GM12872 (cell line): ENCODE results near the gene SOHLH1.

Experiments
- CTCF ChIP-seq: IDR thresholded peaks from 3 replicates; pipeline ENCODE4 v1.5.1; 2011; ENCODE audit warnings: low read depth, mild to moderate bottlenecking, low read length, moderate library complexity; ENCODE audit not compliant: insufficient read depth

SOHLH1 gene

GRCh38 chr9:135673941-135674340, 25.3 kb downstream of the SOHLH1 start:
- TF ChIP-seq CTCF = no peak

- 0 out of 3 replicates have a peak, but pooled peaks have one; percentile 21 for TF ChIP-seq CTCF
These were observed 27.7 kb downstream of the SOHLH1 start for GRCh38 chr9:135671591-135672041.

- TF ChIP-seq CTCF = no peak
These were observed 28.3 kb downstream of the SOHLH1 start for GRCh38 chr9:135670721-135671590.

GRCh38 chr9:135669616-135670285, 29.5 kb downstream of the SOHLH1 start:
- TF ChIP-seq CTCF = no peak

GRCh38 chr9:135667463-135668001, 31.7 kb downstream of the SOHLH1 start:
- no peak for TF ChIP-seq CTCF

- no peak for TF ChIP-seq CTCF
These were observed 32.5 kb downstream of the SOHLH1 start for GRCh38 chr9:135666534-135667462.

- no peak for TF ChIP-seq CTCF
These were observed 33.5 kb downstream of the SOHLH1 start for GRCh38 chr9:135665795-135666189.
